Loucy (cell line): ENCODE measurements around the gene ANGPTL2.

Experiments
- EZH2phosphoT487 ChIP-seq: fragments of 200-600 bp; IDR thresholded peaks from 2 replicates; pipeline ENCODE4 v1.6.1; 2018; ENCODE audit warnings: antibody characterized with exemption, mild to moderate bottlenecking, moderate library complexity, borderline replicate concordance
- TF ChIP-seq, protein P1 (sequence below): fragments of 200-600 bp; sonication (generic); conservative IDR thresholded peaks from 2 replicates; pipeline ENCODE4 v1.5.1; 2014; ENCODE audit warnings: mild to moderate bottlenecking, antibody characterized with exemption, low read length

DNA sequence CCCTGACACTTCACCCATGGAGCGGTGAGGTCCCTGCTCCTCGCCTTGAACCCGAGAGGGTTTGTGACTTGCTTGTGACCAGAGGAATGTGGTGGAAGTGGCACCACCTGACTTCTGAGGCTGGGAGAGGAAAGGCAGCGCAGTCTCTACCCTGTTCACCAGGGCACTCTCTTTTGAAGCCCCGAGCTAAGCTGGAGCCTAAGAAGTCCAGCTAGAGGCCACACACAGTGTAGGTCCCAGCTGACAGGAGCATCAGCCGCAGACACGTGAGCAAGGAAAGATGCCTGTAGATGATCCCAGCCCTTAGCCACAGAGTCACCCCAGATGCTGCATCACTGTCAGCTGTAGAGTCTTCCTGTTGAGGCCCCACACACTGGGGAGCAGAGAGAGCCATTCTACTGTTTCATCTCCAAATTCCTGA, 1.7 kb upstream of the ANGPTL2 start:
- TF ChIP-seq, protein P1, sequence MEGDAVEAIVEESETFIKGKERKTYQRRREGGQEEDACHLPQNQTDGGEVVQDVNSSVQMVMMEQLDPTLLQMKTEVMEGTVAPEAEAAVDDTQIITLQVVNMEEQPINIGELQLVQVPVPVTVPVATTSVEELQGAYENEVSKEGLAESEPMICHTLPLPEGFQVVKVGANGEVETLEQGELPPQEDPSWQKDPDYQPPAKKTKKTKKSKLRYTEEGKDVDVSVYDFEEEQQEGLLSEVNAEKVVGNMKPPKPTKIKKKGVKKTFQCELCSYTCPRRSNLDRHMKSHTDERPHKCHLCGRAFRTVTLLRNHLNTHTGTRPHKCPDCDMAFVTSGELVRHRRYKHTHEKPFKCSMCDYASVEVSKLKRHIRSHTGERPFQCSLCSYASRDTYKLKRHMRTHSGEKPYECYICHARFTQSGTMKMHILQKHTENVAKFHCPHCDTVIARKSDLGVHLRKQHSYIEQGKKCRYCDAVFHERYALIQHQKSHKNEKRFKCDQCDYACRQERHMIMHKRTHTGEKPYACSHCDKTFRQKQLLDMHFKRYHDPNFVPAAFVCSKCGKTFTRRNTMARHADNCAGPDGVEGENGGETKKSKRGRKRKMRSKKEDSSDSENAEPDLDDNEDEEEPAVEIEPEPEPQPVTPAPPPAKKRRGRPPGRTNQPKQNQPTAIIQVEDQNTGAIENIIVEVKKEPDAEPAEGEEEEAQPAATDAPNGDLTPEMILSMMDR = no peak
- TF ChIP-seq EZH2phosphoT487 = no peak
